GM21528 (cell line): Measurements from ENCODE around the gene MAP2K2.

Experiments used
- ATAC-seq: cut with Tn5 transposase; IDR thresholded peaks from one replicate; pipeline ENCODE4 v1.9.1; 2021; ENCODE audit warnings: mild to moderate bottlenecking, moderate library complexity; ENCODE audit not compliant: unreplicated experiment, low FRiP score

Gene MAP2K2

DNA sequence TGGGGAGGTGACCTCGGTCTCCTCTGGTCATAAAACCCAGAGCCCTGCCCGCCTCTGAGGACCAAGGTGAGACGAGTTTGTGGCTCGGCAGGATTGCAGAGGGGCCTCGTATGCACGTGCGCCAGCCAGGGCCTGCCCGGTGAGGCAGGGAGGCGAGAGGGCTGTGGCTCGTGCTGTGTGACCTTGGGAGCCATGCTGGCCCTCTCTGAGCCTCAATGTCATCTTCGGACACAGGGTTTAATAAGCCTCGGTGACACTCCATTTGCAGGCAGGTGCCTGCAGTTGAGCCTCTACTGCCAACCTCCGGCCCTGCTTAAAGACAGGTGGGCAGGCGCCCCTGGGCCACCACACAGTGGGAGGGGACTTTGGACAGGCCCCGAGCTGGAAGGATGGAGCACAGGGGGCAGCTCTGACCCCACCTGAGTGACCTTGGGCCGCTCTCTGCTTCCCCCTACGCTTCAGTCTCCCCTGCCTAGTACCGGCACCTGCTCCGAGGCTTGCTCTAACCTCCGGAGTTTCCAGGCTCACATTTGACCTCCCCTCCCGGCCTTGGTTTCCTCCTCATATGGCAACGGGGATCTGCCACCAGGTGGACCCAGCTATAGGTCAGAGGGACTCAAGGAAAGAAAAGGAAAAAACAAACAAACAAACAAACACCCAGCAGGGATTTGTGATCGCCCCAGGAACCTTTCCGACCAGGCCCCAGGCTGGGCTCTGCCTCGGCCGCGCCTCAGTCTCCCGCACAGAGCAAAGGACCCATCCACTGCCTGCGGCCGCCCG is 60.4 kb downstream of the MAP2K2 start:
- no peak for ATAC-seq

DNA sequence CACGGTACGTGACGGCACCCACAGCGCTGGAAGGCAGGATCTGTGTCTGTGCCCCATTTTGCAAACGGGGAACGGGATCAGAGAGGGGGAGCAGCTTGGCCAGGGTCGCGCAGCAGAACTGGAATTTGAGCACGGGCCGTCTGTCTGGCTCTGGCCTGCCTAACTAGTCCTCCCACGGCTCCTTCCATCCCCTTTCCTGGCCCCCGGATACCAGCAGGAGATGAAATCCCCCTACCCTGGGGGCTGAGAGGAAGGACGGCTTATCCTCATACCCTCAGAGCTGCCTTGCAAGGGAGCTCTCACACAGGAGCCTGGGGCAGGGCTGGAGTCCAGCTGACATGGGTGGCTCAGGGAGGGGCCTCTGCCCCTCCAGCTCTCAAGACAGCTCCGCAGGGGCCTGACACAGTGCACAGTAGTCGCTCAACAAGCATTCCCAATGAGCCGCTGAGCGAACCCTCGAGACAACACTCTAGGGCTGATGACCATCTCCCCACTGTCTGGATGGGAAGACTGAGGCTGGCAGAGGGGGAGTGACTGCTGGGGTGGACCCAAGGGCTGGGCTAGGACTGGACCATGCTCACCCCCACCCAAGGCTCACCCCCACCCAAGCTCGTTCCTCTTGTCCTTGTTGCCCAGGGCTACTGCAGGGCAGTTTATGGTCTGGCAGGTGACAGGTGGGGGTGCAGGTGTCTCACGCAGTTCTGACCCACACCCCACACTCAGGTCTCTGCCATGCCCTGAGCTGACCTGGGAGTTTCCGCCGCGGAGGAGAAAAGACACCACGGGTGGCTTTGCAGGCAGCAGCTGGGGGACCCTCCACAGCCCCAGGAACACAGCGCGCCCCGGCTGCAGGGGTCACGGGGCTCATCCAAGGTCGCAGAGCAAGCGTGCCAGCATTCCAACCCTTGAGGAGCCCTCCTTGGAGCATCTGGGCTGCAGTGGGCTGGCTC is 61.2 kb downstream of the MAP2K2 start:
- ATAC-seq, result no peak

DNA sequence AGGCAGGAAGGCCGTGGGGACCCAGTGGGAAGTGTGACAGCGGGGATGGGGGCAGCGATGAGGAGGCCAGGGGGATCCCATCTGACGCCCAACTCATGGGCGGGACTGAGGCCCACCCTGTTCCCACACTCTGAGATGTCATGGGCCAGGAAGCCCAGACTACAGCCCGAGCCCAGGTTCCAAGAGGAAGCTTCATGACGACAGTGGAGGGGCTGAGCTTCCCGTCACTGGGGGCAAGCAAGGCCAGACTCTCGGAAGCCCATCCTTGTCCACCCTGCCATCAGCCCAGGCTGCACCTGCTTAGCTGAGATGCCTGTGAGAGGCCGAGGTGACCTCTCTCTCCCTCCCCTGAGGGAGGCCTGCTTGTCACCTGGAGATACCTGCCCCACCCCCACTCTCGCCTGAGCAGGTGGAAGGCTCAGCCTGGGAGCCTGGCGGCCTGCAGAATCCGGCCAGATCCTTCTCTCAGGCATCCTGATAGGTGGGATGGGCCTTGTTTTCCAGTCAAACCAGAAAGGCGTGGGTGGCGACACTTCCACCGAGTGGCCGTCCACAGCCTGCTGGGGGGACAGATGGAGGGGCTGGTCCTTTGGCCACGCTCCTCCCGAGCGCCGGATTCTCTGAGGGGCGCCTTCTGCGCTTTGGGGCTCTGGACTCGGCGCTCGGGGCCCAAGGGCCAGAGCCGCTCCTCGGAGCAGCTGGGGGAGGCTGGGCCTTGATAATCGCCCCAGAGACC is 62.1 kb downstream of the MAP2K2 start:
- ATAC-seq, result no peak

DNA sequence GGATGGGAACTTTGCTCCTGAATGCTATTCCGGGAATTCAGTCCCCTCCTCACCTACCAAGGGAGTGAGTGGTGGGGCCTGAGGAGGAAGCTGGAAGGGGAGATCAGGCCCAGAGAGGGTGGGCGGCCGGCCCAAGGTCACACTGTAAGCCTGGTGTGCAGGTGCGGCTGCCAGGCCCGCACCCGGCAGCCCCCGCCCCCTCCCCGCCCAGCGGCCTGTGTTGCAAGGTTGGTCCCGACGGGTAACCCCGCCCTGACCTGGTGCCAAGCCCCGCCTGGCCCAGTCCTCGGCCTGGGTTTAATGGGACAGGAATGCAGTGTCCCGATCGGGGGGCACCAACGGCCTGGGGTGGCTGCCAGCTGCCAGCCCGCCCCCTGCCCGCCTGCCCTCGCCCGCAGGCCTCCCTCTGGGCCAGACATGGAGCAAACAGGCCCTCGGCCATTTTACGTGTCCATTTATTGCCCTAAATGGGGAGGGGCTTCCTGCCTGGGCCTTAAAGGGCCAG is 62.7 kb downstream of the MAP2K2 start:
- no peak for ATAC-seq

DNA sequence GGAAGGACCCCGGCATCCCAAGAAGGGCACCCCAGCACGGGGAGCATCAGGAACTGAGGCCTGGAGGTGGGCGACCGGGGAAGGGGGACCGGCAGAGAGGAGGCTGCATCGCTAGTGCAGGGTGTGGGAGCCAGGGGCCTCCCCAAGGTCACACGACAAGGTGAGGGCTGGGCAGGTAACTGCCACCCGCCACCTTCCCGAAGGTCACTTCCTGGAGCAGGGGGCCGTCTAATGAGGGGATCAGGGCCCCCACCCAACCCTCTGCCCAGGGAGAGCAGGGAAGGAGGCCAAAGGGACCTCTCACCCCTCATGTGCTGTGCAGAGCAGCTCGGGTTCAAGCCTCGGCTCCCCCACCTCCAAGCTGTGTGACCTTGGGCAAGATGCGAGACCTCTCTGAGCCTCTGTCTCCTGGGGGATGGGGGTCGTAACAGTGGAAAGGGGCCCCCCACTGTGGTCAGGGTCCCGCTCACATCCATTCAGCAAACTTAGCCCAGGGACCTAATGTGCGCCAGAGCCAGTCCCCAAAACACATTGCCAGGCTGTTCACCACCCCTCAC is 63.2 kb downstream of the MAP2K2 start:
- ATAC-seq, result no peak

DNA sequence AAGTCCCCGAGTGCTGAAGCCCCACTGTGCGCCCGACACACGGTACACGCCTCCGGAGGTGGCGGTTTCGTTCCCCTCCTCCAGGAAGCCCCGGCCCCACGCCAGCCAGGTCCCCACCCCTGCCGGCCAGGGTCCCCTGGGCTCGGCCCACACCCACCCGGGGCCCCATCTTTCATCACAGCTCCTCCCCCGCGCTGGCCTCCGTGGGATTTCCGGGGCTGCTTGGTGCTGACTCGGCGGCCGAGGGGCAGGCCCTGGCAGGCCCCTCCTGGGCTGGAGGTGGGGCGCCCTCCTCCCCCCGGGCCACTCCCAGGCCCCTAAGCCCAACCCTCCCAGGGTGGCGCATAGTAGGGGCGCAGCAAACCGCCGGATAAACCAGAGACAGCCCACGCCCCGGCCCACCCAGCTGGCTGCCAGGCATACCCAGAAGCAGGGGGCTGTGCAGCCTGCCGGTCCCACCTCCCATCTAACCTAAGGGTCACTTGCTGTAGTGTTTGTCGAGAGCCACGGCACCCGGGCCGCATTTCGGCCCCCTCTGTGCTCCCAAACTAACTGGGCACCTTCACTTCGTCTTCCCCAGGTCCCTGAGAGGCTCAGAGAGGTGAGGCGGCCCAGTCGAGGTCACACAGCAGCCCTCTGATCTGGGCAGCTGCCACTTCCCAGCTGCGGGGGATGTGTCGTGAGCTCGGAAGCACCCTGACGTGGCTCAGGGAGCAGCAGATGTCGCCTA is 63.9 kb downstream of the MAP2K2 start:
- no peak for ATAC-seq

DNA sequence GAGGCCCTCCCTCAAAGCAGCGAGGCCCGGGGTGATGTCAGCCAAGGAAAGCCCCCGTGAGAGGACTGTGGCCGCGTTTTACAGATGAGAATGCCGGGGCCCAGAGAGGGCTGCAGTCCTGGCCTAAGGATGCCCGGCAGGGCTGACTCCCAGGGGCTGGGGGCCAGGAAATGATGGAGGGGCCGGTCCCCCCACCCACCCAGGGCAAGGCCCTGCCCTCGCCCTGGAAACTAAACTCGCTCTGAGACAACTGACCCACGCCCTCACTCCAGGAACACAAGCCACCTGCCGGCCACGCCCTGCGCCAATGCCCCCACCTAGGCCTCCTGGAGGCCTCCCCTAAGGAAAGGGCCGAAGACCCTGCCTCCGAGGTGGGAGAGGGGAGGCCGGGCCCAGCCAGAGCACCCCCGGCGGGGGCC is 64.5 kb downstream of the MAP2K2 start:
- no peak for ATAC-seq

DNA sequence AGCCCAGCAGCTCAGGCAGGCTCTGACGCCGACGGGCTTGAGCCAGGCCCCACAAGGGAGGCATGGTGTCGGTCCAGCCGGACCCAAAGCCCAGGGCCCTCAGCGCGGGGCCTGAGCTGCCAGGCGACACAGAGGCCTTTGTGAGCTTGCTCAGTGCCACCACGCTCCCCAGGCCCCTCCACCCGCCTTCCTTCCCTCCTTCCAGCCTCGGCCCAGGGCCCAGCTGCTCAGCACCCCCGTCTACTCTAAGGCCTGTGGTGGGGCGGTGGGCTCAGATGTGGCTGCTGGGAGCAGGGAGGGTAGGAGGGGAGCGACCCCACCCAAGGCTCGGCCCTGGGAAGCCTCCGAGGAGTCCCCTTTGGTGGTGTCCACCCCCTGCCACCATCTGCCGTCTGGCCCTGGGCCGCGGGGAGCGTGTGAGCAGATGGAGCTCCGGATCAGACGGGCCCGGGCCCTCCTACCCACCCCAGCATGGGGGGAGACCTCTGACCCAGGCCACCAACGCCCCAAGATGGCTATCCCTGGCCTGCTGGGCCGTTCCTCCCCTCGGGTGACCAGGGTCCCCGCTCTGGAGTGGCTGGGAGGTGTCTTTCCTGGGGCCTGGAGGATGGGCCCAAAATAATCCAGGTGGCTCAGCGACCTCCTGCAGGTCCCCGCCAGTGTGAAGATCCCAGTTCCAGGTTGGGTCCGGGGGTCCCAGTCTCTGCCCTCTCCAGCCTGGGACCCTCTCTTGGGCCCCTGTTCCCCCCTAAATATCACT is 65.0 kb downstream of the MAP2K2 start:
- ATAC-seq, result no peak

DNA sequence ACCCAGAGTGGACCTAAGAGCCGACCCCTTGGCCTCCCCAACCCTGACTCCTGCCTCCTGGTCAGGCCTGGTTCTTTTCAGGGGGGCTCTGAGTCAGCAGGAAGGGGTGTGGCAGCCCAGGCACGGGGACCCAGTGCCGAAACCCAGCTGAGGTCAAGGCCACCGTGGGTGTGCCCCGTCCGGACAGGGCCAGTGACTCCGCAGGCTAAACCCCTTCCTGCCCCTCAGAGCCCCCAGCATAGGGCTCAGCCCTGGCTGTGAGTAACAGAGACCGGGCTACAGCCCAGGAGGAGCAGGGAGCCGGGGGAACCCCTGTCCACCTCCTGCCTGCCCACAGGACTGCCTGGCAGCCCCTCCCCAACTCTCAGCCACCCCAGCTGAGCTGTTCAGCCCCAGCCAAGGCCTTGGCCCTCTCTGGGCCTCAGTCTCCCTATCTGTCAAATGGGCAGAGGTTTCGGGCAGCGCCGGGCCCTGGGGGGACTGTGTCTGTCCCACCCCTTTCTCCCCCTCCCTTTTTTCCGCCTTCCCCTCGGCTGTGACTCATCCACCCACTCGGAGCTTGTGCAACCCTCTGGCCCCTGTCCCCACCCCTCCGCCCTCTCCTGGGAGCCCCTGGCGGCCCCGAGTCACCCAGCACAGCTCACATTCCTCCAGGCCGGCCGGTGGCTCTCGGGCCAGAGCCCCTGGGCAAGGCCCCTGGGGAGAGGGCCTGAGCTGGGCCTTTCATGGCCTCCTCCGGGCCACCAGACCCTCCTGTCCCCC is 65.8 kb downstream of the MAP2K2 start:
- ATAC-seq, result no peak

DNA sequence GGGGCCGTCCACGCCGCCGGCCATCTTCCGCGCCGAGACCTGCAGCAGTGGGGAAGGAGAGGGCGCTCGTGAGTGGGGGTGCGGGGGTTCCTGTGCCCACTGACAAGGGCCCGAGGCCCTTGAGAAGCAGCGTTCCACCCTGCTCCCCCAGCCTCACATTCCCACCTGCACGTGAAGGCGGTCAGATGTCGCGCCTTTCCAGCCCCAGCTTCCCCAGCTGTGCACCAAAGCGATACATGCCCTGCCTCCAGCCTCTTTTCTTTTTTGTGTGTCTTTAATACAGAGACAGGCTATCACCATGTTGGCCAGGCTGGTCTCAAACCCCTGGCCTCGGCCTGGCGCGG is 68.7 kb downstream of the MAP2K2 start:
- ATAC-seq, result no peak

DNA sequence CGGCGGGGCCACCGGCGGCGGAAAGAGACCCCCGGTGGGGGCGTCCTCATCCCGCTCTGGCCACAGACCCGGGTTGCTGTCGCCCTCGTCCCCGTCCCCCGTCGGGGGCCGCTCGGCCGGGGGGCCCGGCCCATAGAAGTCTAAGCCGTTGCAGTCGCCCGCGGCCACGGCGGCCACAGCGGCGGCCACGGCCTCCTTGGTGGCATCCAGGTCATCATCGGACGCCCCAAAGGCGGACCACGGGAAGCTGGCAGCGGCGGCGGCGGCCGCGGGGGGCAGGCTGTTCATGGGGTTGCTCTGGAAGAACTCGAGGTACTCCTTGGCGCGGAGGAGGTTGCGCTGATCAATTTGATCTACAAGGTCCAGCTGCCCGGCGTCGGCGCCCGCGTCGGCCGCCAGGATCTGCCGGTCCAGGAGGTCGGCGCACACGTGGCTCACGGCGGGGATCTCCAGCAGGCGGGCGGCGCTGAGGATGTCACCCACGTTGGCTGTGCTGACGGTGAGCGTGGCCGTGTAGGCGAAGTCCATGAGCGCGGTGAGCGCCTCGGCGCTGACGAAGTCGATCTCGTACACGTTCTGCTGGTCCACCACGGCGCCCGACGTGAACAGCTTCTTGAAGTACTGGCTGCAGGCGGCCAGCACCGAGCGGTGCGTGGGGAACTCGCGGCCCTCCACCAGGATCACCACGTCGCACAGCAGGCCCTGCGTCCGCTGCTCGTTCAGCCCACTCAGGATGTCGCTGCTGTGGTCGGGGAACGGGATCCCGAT is 69.3 kb downstream of the MAP2K2 start:
- ATAC-seq, result no peak

DNA sequence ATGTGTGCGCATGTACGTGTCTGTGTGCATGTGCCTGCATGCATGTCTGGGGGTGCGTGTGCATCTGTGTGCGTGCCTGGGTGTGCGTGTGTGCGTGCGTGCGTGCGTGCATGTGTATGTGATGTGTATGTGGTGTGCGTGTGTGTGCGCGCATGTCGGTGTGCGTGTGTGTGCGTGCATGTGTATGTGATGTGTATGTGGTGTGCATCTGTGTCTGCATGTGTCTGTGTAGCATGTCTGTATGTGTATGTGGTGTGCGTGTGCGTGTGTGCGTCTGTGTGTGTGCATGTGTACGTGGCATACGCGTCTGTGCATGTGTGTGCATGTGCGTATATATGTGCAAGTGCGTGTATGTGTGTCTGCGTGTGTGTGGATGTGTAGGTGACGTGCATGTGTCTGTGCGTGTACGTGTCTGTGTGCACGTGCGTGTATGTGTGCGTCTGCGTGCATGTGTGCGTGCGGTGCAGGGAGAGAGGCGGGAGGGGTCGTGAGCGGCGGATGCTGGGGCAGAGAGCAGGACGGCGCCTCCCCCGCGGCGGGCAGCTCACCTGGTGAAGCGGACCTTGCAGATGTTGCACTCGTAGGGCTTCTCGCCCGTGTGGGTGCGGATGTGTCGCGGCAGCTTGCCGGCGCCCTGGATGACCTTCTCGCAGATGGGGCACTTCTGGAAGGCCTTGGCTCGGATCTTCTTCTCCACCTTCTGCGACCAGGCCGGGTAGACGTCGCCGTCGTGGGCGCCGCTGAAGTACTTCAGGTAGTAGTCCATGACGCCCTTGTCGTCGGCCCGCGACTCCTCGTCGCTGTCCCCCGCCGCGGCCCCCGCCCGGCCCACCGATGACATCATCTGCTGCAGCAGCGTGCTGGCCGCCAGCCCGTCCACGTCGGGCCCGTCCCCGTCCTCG is 70.2 kb downstream of the MAP2K2 start:
- no peak for ATAC-seq

DNA sequence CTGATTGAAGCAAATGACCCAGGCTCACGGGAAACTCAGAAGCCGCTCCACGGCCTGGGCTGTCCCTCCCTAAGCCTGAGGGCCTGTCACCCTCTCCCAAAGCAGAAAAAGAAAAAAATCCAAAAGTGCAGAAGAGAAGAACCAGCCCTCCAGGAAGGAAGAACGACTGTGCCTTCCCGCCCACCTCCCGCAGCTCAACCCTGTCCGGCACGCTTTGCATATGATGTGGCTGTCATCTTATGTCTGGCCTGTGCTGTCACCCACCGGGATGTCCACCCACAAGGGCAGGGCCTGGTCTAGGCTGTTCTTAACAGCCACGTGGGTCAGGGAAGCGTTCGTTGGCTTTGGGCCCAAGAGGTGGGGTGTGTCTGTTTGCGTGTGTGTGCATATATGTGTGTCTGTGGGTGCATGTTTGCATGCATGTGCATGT is 70.9 kb downstream of the MAP2K2 start:
- ATAC-seq, result no peak

DNA sequence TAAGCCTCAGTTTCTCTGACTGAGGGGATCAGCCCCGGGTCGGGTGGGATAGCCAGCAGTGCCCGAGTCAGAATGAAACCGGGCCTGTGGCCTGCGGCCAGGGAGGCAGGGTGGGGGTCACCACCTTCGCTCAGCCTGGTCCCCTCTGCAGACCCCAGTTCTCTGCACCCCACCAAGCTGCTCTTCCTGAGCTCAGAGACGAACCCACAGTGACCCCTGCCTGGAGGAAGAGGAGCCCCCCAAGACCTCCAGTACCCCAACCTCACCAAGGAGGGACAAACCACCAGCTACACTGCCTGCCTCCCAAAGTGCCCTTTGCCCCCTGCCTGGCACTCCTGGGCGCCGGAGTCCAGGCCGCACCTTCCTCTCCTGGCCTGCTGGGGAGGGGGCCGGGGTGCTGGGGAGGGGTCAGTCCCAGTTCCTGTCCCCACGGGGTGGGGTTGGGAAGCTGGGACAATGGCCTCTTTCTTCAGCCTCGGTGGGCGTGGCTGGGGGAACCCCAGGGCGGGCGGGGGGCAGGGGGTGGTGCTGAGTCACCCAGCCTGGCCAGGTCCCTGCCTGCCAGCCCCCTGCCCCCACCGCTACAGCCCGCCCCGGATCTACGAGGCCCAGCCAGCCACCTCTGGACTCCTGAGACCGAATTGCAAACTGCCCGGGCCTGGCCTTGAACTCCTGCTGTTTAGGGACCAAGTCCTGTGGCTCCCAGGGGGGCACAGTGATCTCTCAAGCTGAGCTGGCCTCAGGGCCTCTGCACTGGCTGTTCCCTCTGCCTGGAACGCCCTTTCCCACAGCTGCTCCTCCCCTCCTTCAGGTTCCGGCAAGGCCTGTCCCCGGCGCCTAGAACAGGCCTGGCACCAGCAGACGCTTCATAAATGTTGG is 71.6 kb downstream of the MAP2K2 start:
- no peak for ATAC-seq

DNA sequence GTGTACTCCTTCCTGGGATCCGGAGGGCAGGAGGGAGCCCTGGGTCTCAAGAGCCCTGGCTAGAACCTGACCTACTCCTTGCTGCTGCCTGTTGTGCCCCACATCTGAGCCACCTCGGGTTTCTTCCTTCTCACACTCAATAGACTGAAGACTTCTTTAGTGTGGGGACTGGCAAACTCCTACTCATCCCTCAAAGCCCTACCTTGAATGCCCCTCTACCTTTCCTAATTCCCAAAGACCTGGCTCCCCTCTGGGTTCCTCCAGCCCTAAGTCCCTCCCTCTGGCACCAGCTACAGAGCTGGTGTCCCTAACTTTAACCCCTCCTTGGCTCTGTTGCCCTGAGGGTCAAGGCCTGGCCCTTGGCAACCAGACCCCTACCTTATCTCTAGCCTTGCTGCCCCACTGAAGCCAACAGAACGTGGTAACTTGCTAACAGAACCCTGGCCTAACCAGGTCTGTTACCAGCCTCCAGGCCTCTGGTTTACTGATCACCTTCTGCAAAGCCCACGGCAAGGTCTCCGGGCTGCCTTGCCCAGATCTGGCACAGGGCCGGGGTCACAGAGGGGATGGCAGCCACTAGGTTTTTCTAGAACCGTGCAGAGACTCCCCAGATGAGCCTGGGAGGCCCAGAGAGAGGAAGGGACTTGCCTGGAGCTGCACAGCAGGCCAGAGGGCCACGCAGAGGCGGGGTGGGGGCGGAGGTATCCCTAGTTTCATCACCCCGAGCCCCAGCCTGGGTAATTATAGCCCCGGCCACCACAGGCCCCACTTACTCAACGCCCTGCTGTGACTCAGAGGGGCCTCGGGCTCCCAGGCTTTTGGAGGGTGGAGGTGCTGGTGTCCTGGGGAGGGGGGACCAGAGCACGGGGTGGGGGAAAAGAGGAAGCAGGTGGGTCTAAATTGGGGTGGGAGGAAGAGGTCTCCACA is 72.5 kb downstream of the MAP2K2 start:
- ATAC-seq, result no peak
